A549 (cell line): Measurements from ENCODE around the gene MICU2. TPM values are rescaled to one million over a fixed set of nuclear protein-coding genes. Genes with fewer than 3 reads are reported as not detected.

Source experiments
- ATAC-seq, 2 experiments: fragments of 200-7000 bp in 1 of 2; fragments of >200 bp in 1 of 2; cut with Nextera tagmentation in 1 of 2; cut with Tn5 transposase in 1 of 2; 3 replicates each; pipeline versions ENCODE4 v1.8.0 to v1.9.1; 2018 to 2020; ENCODE audit warnings: mild to moderate bottlenecking in 1 of 2, moderate library complexity in 1 of 2
- CTCF ChIA-PET: fragments of 300-600 bp; sonication (Branson Sonifier 250); formaldehyde crosslinking; extraction: SDS; loops from one replicate; lab custom pipeline; 2021; ENCODE audit warnings: antibody characterized with exemption, inconsistent platforms; lab: Yijun Ruan, JAX
- POLR2A ChIA-PET: fragments of 350-600 bp; formaldehyde crosslinking; extraction: SDS; loops from one replicate; lab custom pipeline; 2021; ENCODE audit warnings: antibody characterized with exemption, inconsistent platforms; lab: Yijun Ruan, JAX
- DNase-seq, 2 experiments: peaks; one replicate each; pipeline versions ENCODE4 v3.0.0 to v3.0.0-alpha.2; 2011 to 2016; ENCODE audit warnings: low read depth in 1 of 2, low spot score in 1 of 2
- FAIRE-seq: peaks from 2 replicates; lab custom pipeline; 2011; peaks lifted over from hg19 to GRCh38; lab: Jason Lieb, UNC
- H3K27ac ChIP-seq, 2 experiments: fragments of >200 bp; sonication (Bioruptor Twin); formaldehyde crosslinking; 3 replicates each; pipeline ENCODE4 v1.5.1; 2016 to 2017
- H3K4me1 ChIP-seq: fragments of >200 bp; sonication (Bioruptor Twin); formaldehyde crosslinking; 3 replicates; pipeline ENCODE4 v1.6.1; 2016
- H3K4me2 ChIP-seq: fragments of >200 bp; sonication (Bioruptor Twin); formaldehyde crosslinking; 3 replicates; pipeline ENCODE4 v1.6.1; 2016
- H3K4me3 ChIP-seq: fragments of >200 bp; sonication (Bioruptor Twin); formaldehyde crosslinking; 3 replicates; pipeline ENCODE4 v1.5.1; 2016
- H3K9me3 ChIP-seq: fragments of >200 bp; sonication (Bioruptor Twin); formaldehyde crosslinking; 3 replicates; pipeline ENCODE4 v1.6.1; 2016
- BCL3 ChIP-seq: fragments of >200 bp; sonication (Bioruptor Twin); formaldehyde crosslinking; IDR thresholded peaks from 3 replicates; pipeline ENCODE4 v1.6.1; 2016
- CHD4 ChIP-seq: fragments of 200-600 bp; sonication (generic); IDR thresholded peaks from 2 replicates; pipeline ENCODE4 v1.6.1; 2016; ENCODE audit warnings: antibody characterized with exemption, mild to moderate bottlenecking, borderline replicate concordance
- EHF ChIP-seq: fragments of 250-450 bp; sonication (Bioruptor Pico); IDR thresholded peaks from 2 replicates; pipeline ENCODE4 v1.5.0; 2020; ENCODE audit warnings: mild to moderate bottlenecking
- HDAC2 ChIP-seq: fragments of 200-600 bp; sonication (generic); IDR thresholded peaks from 2 replicates; pipeline ENCODE4 v1.6.1; 2016
- HEYL ChIP-seq: fragments of 250-450 bp; sonication (Bioruptor Pico); IDR thresholded peaks from 2 replicates; pipeline ENCODE4 v1.8.0; 2021; ENCODE audit warnings: mild to moderate bottlenecking, moderate library complexity
- HOXA7 ChIP-seq: fragments of 250-450 bp; sonication (Bioruptor Pico); IDR thresholded peaks from 2 replicates; pipeline ENCODE4 v1.5.0; 2020; ENCODE audit warnings: mild to moderate bottlenecking, moderate library complexity
- HOXB5 ChIP-seq: fragments of 250-450 bp; sonication (Bioruptor Pico); IDR thresholded peaks from 2 replicates; pipeline ENCODE4 v1.5.0; 2020; ENCODE audit warnings: mild to moderate bottlenecking, moderate library complexity
- KDM5A ChIP-seq: fragments of 200-600 bp; sonication (generic); IDR thresholded peaks from 2 replicates; pipeline ENCODE4 v1.6.1; 2016; ENCODE audit warnings: antibody characterized with exemption, mild to moderate bottlenecking
- NFE2L2 ChIP-seq: fragments of 150-350 bp; conservative IDR thresholded peaks from 2 replicates; pipeline ENCODE4 v1.6.1; 2014; ENCODE audit warnings: low read length
- NR3C1 ChIP-seq: fragments of >200 bp; sonication (Bioruptor Twin); formaldehyde crosslinking; IDR thresholded peaks from 3 replicates; pipeline ENCODE4 v1.6.1; 2017
- PHF8 ChIP-seq: fragments of 200-600 bp; sonication (generic); IDR thresholded peaks from 2 replicates; pipeline ENCODE4 v1.6.1; 2016; ENCODE audit warnings: low read depth, mild to moderate bottlenecking, antibody characterized with exemption, moderate library complexity, borderline replicate concordance
- RAD21 ChIP-seq, 2 experiments: fragments of >200 bp in 1 of 2; sonication (Bioruptor Twin) in 1 of 2; formaldehyde crosslinking in 1 of 2; IDR thresholded peaks in 1 of 2; conservative IDR thresholded peaks in 1 of 2; 2 replicates in 1 of 2; 3 replicates in 1 of 2; pipeline ENCODE4 v1.6.1; 2012 to 2018; ENCODE audit warnings: inconsistent platforms in 1 of 2
- RARB ChIP-seq: fragments of 250-450 bp; sonication (Bioruptor Pico); IDR thresholded peaks from 2 replicates; pipeline ENCODE4 v1.8.0; 2021; ENCODE audit warnings: mild to moderate bottlenecking, moderate library complexity
- RCOR1 ChIP-seq: fragments of 150-350 bp; IDR thresholded peaks from 2 replicates; pipeline ENCODE4 v1.6.1; 2014; ENCODE audit warnings: antibody characterized with exemption, low read length, low read depth
- TFCP2L1 ChIP-seq: fragments of 250-450 bp; sonication (Bioruptor Pico); IDR thresholded peaks from 2 replicates; pipeline ENCODE4 v1.5.0; 2021; ENCODE audit warnings: mild to moderate bottlenecking
- ZSCAN20 ChIP-seq: fragments of 250-450 bp; sonication (Bioruptor Pico); IDR thresholded peaks from 2 replicates; pipeline ENCODE4 v1.8.0; 2022; ENCODE audit warnings: mild to moderate bottlenecking, moderate library complexity
- WGBS: methylation state at CpG from one replicate; pipeline ENCODE4 v1.1.6; 2017; ENCODE audit errors: missing lambda C conversion rate; 5-methylcytosine and 5-hydroxymethylcytosine counted together
- polyA plus RNA-seq, 4 experiments: library from polyadenylated mRNA; depleted of rRNA in 3 of 4; stranded (reverse); fragments of >200 nt; fragmentation: RNase III in 1 of 4; extraction: RNeasy Plus Mini Kit Qiagen cat#74134 plus additional on column Dnase treatment in 1 of 4; gene quantifications; 2 replicates in 3 of 4; 3 replicates in 1 of 4; pipeline ENCODE4 v1.2.3, GENCODE V29; 2011 to 2017
- small RNA-seq, 6 experiments: library from RNA; depleted of rRNA; stranded (forward); fragments of <200 nt; gene quantifications; one replicate each; pipeline ENCODE3, GENCODE V24; 2012
- TF ChIP-seq, protein P1 (sequence below): IDR thresholded peaks from 2 replicates; pipeline ENCODE4 v1.6.1; 2012
- TF ChIP-seq, protein P2 (sequence below): fragments of 200-600 bp; sonication (generic); IDR thresholded peaks from 2 replicates; pipeline ENCODE4 v1.6.1; 2016; ENCODE audit warnings: antibody characterized with exemption, mild to moderate bottlenecking, moderate library complexity
- TF ChIP-seq, protein P3 (sequence below): IDR thresholded peaks from 2 replicates; pipeline ENCODE4 v1.6.1; 2012

MICU2 gene
- polyA plus RNA-seq, 2 of the 4 experiments (the other 2 are of a cell fraction): 24.7 to 42.6 TPM

DNA sequence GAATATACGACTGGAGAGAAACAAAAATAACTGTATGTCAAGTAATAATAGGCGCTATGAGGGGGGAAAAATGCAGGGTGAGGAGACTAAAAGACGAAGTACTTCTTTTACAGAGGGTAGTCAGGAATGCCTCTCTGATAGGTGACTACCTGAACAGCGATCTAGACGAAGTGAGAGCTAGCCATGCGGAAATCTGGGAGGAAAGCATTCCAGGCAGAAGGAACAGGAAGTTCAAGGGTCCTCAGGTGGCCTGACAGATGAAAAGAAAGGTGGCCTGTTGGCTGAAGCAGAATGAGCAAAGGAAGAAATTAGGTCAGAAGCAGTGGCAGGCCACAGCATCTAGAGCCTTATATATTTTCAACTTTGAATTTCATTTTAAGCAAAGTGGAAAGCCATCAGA is 158.2 kb downstream of the MICU2 start:
- TF ChIP-seq RAD21 (conservative IDR thresholded peaks at IDR 0.05 in 1 of 2, IDR thresholded peaks at IDR 0.05 in 1 of 2) (no peak), ZSCAN20 (CRISPR knock-in tag) (no peak), HEYL (CRISPR knock-in tag) (no peak), PHF8 (no peak), EHF (CRISPR knock-in tag) (no peak), TFCP2L1 (CRISPR knock-in tag) (no peak), BCL3 (no peak), HDAC2 (no peak), RARB (CRISPR knock-in tag) (no peak), CHD4 (no peak)
- TF ChIP-seq, protein P1, sequence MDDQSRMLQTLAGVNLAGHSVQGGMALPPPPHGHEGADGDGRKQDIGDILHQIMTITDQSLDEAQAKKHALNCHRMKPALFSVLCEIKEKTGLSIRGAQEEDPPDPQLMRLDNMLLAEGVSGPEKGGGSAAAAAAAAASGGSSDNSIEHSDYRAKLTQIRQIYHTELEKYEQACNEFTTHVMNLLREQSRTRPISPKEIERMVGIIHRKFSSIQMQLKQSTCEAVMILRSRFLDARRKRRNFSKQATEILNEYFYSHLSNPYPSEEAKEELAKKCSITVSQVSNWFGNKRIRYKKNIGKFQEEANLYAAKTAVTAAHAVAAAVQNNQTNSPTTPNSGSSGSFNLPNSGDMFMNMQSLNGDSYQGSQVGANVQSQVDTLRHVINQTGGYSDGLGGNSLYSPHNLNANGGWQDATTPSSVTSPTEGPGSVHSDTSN: no peak
- TF ChIP-seq, all 56 proteins: peak for 0
- Histone ChIP-seq H3K4me3 (no peak overlapping the region), H3K4me2 (no peak overlapping the region), H3K27ac (no peak overlapping the region), H3K4me1 (0 out of 3 replicates have a peak, but pooled peaks cover 3% of the 10 kb centered on the region), H3K9me3 (no peaks in the 10 kb centered on the region)
- no peak for FAIRE-seq
- 78% methylated on average over 6 of the region's 6 CpGs for WGBS
- DNase-seq: no peak
- ChIA-PET POLR2A (no interaction called here), CTCF (interaction anchor here (1.0 kb wide), 1 partner anchor 31 kb away, joined by 3 read pairs; no protein-coding TSS in a partner anchor)
- ATAC-seq: no peak

- Histone ChIP-seq H3K27ac (no peak overlapping the region), H3K4me1 (0 out of 3 replicates have a peak, but pooled peaks cover 3% of the 10 kb centered on the region), H3K4me2 (no peak overlapping the region), H3K4me3 (no peak overlapping the region), H3K9me3 (no peaks in the 10 kb centered on the region)
- no peak for FAIRE-seq
- no peak for TF ChIP-seq TFCP2L1 (CRISPR knock-in tag)
- TF ChIP-seq NFE2L2: no peak
- TF ChIP-seq, protein P2, sequence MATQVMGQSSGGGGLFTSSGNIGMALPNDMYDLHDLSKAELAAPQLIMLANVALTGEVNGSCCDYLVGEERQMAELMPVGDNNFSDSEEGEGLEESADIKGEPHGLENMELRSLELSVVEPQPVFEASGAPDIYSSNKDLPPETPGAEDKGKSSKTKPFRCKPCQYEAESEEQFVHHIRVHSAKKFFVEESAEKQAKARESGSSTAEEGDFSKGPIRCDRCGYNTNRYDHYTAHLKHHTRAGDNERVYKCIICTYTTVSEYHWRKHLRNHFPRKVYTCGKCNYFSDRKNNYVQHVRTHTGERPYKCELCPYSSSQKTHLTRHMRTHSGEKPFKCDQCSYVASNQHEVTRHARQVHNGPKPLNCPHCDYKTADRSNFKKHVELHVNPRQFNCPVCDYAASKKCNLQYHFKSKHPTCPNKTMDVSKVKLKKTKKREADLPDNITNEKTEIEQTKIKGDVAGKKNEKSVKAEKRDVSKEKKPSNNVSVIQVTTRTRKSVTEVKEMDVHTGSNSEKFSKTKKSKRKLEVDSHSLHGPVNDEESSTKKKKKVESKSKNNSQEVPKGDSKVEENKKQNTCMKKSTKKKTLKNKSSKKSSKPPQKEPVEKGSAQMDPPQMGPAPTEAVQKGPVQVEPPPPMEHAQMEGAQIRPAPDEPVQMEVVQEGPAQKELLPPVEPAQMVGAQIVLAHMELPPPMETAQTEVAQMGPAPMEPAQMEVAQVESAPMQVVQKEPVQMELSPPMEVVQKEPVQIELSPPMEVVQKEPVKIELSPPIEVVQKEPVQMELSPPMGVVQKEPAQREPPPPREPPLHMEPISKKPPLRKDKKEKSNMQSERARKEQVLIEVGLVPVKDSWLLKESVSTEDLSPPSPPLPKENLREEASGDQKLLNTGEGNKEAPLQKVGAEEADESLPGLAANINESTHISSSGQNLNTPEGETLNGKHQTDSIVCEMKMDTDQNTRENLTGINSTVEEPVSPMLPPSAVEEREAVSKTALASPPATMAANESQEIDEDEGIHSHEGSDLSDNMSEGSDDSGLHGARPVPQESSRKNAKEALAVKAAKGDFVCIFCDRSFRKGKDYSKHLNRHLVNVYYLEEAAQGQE: no peak
- no peak for TF ChIP-seq HOXA7 (CRISPR knock-in tag)
- no peak for TF ChIP-seq RCOR1
- no peak for TF ChIP-seq NR3C1
- TF ChIP-seq, protein P3, sequence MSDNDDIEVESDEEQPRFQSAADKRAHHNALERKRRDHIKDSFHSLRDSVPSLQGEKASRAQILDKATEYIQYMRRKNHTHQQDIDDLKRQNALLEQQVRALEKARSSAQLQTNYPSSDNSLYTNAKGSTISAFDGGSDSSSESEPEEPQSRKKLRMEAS: no peak
- TF ChIP-seq KDM5A: no peak
- TF ChIP-seq HOXB5 (CRISPR knock-in tag): no peak
- no peak for TF ChIP-seq HDAC2
- TF ChIP-seq, all 56 proteins: peak for 0
- CTCF ChIA-PET: no interaction called here
- no peak for DNase-seq
- POLR2A ChIA-PET: no interaction called here
- ATAC-seq: no peak
- WGBS: 94% methylated on average over 1 of the region's 1 CpG
Observed at GRCh38 chr13:21443171-21443570, 160.8 kb downstream of the MICU2 start.

Small RNA genes lying within 50 kb of the gene (small RNA-seq; reads per million reads assigned to genes)
- 0 reads per million in 6 experiments for gene RNU6-59P

Other genes with a start within 250 kb of the MICU2 start
- gene ZDHHC20, start 144.9 kb downstream of the MICU2 start, polyA plus RNA-seq (2011; rRNA removed): 40.9 and 57.0 TPM in 2 replicates
- gene ZDHHC20, start 144.9 kb downstream of the MICU2 start, polyA plus RNA-seq (2017; fragmentation: RNase III; extraction: RNeasy Plus Mini Kit Qiagen cat#74134 plus additional on column Dnase treatment): 22.3 to 26.9 TPM (median 25.1 TPM) in 3 replicates
- gene FGF9, start 66.9 kb upstream of the MICU2 start, polyA plus RNA-seq (2011; rRNA removed): not detected in 2 replicates
- not detected in 3 replicates for gene FGF9, start 66.9 kb upstream of the MICU2 start, polyA plus RNA-seq (2017; fragmentation: RNase III; extraction: RNeasy Plus Mini Kit Qiagen cat#74134 plus additional on column Dnase treatment)